ENCODE measurements around the gene RIMS4.

RIMS4 gene

DNA sequence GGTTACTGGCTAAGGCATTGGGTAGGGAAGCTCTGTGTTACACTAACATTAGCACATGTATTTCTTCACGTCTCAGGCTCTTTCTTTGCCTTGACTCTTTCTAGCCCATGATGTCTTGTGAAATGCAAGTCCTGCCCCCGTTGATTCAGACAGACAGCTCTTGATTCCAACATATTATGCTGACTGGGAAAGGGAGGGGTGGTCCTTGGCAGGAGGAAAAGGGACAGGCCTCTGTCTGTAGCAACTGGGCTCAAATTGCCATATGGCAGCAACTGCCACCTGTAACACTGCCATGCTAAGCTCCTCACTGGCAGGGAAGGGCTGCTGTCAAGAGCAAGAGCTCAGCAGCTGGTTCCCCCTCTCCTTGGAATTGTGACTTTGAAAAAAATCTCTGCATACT is 70.4 kb downstream of the RIMS4 start:
- no peak for DNase-seq (ENCODE audit: low read depth)

DNA sequence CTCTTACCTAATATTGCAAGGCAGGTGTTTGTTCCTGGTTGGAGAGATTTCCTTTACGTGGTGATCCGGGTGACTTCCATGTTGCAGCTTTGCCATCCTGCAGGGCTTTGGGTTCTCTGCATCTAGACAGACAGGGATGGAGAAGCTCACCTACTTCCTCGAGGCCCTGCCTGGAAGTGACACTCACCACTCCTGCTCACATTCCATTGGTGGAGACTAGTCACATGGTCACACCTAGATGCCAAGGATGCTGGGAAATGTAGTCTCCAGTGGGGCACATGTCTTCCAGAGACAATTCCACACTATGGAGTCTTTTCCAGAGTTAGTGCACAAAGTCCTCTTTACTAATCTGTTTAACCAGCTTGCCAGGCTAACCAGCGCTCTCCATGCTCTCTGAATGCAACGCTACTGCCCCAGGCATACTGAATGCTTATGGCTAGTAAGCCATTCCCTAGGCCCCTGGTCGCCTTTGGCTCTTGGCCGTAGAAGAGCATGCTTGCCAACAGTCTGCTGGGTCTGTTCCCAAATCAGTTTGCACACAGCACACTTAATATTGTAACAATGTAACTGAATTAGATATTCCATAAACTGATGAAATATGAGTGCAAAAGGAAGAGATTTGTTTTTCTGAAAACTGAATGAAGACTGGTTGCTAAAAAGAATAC is 71.4 kb downstream of the RIMS4 start:
- DNase-seq (ENCODE audit: low read depth) = no peak

DNA sequence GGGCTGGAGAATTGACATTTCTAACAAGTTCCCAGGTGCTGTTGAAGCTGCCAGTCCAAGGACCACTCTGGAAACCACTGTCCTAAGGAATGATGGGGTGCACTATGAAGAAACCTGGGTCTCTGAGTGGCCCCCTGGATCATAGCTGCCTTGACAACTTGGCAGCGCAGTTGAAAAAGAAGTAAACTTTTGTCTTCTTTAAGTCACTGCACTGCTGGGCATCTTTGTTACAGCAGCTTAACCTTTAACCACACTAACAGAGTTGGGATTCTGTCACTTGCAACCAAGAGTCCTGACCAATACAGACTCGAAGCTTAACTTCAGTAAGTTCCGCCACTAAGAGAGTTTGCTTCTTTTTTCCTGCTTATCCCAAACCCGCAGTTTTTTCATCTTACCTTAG is 73.2 kb downstream of the RIMS4 start:
- no peak for DNase-seq (ENCODE audit: low read depth)

DNA sequence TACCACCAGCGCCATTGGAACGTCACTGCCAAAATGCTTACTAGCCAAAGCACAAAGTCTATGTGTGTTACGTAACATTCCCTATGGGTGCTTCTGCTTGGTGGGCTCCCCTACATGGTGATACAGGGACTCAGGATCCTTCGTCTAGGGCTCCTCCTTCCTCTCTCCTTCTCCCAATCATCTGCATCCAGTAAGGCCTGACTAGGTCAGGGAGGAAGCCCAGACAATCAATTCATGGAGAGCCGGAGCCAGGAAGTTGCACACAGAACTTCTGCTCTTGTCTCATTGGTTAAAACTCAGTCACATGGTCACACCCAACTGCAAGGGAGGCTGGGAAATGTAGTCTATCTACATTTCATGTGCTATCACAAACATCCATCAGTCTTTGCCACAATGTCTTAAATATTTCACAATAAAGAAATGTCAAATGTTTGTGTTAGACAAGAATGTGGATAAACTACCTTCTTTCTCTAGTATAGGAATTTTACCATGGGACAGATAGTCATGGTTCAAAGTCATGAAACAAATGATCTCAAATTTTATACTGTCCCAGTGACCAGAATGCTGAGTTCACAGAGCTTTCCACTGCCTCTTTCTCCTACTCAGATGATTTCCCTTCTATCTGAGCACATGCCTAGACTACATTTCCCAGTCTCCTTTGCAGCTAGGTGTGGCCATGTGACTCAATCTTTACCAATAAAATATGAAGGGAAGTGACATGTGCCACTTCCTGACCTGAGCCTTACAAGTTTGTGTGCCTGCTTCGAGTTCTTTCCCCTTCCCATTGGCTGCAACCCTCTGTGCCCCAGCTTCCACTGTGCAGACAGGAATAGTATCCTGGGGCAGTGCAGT is 74.0 kb downstream of the RIMS4 start:
- DNase-seq (ENCODE audit: low read depth) = no peak

DNA sequence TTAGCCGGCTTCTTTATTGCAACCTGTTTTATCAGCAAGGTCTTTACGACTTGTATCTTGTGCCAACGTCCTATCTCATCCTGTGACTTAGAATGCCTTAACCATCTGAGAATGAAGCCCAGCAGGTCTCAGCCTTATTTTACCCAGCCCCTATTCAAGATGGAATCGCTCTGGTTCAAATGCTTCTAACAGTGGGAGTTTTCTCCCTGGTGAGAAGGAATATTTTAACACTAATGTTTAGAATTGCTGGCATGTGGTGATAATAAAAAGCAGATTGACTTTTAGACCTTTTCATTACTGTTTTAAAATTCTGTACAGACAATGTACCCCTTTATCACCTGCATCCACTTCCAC is 74.6 kb downstream of the RIMS4 start:
- DNase-seq (ENCODE audit: low read depth) = no peak

DNA sequence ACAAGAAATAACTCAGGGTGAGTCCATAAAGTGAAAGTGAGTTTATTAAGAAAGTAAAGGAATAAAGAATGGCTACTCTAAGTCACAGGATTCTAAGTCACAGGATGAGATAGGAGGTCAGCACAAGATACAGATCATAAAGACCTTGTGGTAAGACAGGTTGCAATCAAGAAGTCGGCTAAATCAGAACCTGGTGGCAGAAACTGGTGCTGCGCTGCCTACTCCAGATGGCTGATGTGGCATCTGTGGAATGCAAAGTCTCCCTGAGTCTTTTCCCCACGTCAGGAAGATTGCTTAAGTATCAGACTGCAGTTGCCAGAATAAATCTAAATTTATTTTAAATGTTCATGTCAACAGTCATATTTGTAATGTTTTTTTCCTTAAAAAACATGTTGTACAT is 75.4 kb downstream of the RIMS4 start:
- no peak for DNase-seq (ENCODE audit: low read depth)

DNA sequence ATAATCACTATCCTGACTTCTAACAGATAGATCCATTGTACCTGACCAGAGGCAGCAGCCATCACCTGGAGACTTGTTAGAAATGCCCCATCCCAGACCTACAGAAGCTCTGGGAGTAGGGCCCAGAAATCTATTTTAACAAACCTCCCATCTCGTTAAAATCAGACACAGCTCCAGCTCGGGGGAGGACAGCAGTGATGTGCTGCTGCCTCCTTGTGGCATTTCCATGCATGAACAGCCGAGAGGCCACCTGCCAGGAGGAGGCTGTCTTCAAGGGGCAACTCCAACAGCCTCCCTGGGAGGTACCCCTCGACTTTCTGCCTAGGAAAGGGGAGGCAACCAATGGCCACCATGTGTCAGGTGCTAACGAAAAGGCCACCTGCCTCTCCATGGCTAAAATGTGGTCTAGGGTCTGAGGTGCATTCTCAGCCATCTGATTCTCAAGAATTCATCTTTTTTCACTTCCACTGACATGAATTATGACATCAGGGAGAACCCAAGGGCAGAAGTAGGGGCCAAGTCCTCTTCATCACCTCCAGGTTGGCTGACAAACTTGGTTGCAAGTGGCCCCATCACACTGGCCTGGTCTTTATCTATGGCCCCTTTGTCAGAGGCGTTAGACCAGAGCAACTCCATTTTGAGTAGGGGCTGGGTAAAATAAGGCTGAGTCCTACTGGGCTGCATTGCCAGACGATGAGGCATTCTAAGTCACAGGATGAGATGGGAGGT is 76.8 kb downstream of the RIMS4 start:
- DNase-seq (ENCODE audit: low read depth) = peak; percentile 13

DNA sequence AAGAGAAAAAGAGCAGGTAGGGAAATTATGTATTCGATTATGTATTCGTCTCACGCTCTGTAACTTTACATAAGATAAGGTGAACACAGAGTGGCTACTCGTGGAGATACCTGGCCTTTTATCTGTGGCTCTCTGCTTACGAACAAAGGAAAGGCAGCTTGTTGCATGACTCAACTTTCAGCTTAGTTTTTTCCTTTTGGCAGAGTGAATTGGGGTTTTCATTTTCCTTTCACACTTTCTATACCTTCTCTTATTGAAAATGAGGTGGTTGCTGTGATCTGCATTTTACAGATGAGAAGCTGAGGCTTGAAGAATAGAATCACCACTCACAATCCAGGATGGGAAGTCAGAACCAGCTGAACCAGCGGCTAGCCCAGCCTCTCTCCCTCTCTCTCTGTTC is 78.0 kb downstream of the RIMS4 start:
- no peak for DNase-seq (ENCODE audit: low read depth)

DNA sequence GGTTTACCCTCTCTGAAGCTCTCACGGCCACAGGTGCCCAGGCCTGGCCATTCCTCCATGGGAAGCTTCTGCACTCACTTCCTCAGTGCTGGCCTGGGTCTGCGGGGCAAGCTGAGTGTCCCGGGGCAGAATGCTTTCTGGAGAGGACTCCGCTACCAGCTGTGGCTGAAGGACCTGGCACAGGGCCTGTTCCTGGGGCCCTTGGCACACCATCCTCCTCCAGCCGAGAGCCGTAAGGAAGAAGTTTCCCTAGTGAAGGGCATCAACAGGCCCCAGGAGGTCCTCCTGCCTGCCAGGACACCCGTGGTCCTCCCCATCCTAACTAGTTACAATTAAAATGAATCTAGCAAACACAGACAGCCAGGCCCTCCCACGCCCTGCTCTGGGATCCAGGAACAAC is 78.7 kb downstream of the RIMS4 start:
- no peak for DNase-seq (ENCODE audit: low read depth)

DNA sequence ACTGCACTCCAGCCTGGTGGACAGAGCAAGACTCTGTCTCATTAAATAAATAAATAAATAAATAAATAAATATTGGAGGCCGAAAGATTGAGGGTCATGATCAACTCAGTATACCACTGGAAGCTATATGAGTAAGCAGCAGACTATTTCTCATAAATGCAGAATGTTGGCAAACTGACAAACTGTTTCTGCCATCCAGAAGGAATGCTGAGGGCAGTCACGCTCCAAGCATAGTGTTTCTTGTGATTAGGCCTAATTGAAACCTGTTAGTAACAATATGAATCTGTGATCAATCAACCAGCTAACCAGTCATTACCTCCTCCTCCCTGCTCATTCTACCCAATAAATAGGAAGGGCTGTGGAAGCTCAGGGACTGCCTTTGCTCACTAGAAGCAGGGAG is 79.9 kb downstream of the RIMS4 start:
- DNase-seq (ENCODE audit: low read depth) = no peak

DNA sequence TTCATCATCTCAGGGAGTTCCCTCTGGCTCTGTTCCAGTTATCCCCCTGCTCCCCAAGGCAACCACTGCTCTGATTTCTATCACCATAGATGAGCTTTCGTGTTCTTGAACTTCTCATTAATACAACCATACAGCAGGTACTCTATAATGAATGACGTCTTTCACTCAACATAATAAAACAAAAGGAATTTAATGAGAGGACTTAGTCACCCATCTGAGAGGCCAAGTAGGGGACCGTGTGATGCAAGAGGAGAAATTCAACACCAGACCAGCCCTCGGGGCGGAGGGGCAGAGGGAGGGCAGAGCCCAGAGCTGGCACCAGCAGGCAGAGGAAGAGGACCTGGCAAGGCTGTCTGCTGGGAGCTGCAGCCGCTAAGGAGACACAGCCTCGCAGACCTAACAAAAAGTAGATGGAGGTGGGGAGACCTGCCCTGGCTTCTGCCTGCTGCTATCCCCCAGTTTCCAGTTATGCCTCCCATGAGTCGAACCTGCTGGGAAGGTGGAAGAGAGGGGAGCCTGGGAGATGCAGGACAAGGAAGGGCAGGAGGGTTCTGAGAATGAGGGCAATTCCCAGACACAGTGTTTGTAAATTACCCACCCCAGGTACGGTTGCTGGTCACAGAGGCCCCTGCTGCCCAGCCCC is 81.4 kb downstream of the RIMS4 start:
- no peak for DNase-seq (ENCODE audit: low read depth)

DNA sequence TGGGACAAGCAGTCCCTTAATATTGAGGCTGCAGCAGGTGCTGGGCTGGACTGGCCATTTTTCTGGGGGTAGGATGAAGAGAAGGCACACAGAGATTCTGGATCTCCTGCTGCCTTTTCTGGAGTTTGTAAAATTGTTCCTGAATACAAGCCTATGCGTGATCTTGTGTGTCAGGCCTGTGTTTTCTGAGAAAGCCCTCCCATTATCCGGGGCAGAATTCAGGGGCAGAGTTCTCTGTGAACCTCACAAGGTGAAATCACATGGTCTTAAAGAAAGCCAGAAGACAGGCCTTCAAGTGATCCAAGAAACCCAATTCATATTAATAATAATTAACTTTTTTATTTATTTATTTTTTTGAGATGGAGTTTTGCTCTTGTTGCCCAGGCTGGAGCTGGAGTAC is 82.7 kb downstream of the RIMS4 start:
- DNase-seq (ENCODE audit: low read depth) = no peak

DNA sequence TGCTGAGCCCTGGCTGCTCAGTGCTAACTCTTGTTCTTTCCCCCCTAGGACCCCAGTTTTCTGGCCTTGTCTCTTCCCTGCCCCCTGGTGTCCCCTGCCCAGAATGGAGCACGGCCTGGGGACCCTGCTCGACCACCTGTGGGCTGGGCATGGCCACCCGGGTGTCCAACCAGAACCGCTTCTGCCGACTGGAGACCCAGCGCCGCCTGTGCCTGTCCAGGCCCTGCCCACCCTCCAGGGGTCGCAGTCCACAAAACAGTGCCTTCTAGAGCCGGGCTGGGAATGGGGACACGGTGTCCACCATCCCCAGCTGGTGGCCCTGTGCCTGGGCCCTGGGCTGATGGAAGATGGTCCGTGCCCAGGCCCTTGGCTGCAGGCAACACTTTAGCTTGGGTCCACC is 83.3 kb downstream of the RIMS4 start:
- DNase-seq (ENCODE audit: low read depth) = no peak

DNA sequence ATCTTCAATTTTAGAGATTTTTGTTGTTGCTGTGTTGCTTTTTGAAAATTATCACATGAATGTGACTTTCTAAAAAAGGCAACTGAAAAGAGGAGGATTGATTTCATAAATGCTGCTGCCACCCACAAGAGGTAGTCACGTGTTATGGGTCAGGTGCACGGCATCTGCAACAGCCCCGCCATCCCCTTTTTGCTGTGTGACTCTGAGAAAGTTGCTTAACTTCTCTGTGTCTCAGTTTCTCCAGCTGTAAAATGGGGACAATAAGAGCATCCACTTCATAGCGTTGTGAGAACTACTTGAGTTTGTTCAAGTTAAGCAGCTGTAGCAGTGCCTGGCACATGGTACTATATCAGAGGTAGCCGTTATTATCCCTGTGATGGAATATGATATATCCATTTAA is 84.5 kb downstream of the RIMS4 start:
- DNase-seq (ENCODE audit: low read depth) = no peak

DNA sequence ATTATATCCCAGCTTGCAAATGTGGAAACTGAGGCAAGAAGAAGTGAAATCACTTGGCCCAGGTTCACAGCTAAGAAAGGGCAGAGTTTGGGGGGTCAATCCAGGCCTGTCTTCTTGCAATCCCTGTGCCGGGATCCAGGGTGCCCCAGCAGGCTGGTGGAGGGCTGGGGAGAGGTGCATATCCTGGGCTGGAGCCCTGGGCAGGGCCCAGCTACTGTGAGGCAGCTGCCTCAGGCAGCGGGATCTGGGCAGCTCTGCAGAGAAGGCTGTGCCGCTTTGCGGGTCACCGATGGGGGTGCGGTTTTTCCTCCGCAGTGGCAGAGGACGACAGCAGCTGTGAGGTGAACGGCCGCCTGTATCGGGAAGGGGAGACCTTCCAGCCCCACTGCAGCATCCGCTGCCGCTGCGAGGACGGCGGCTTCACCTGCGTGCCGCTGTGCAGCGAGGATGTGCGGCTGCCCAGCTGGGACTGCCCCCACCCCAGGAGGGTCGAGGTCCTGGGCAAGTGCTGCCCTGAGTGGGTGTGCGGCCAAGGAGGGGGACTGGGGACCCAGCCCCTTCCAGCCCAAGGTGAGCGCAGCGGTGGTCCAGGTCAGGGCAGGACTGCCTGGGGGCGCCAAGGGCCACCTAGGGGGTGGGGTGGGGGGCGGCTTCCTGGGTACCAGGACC is 85.8 kb downstream of the RIMS4 start:
- DNase-seq (ENCODE audit: low read depth) = no peak

DNA sequence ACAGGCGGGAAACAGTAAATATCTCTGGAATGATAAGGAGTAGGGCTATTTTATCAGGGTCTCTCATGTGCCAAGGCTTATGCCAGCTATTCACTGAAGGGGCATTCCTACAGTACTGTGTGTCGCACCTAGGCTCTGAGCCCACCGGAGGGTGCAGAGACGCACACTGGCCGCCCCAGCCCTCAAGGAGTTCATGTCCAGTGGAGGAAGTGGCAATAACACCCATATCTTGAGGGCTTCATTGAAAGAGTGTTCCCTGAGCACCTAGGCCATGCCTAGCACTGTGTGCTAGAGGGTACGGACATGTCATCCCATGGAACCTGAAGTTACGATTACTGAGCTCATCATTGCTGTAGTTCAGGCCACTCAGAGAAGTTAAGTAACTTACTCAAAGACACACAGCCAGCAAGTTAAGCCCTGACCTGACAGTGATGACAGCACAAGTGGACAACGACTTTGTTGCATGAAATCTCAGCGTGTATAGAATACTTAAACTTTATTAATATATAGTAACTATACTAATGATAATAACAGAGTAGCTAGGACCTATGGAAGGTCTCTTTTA is 86.5 kb downstream of the RIMS4 start:
- DNase-seq (ENCODE audit: low read depth) = no peak

DNA sequence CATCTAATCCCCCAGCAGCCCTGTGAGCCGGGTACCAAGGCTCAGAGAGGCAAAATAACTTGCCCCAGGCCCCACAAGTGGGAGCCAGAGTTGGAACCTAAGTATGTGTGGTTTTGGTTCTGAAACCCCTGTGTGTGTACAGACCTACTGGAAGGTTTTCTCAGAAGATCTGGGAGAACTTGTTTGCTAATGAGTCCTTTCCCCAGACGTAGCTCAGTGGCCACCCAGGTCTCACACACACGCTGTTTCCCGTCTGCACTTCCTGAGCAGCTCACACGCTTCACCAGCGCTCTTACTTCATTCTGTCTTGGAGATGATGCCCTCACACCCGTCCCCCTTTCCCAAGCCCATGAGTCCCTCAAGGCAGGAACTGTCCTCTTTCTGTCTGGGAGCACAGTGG is 87.0 kb downstream of the RIMS4 start:
- DNase-seq (ENCODE audit: low read depth) = no peak

DNA sequence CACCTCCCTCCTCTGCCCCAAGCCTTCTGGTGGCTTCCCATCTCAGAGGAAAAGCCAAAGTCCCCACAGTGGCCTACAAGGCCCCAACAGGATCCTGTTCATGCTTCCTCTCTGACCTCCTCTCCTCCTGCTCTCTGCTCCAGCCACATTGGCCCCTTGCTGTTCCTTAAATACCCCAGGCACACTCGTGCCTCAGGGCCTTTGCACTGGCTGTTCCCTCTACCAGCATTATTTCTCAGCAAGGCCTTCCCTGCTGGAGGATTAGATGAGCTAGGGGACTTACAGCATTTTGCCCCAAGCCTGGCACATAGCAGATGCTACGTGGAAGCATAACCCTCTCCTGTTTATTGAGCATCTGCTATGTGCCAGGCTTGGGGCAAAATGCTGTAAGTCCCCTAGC is 87.4 kb downstream of the RIMS4 start:
- DNase-seq (ENCODE audit: low read depth) = no peak

DNA sequence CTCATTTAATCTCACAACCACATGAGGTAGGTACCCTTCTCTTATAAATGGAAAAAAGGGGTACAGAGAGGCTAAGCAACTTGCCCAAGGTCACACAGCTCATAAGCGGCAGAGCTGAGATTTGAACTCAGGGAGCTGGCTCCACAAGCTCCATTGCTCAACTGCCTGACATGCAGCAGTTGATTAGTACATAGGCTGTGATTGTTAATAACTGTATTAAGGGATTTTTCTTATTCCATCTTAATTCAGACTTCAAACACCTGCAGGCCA is 88.6 kb downstream of the RIMS4 start:
- DNase-seq (ENCODE audit: low read depth) = no peak

DNA sequence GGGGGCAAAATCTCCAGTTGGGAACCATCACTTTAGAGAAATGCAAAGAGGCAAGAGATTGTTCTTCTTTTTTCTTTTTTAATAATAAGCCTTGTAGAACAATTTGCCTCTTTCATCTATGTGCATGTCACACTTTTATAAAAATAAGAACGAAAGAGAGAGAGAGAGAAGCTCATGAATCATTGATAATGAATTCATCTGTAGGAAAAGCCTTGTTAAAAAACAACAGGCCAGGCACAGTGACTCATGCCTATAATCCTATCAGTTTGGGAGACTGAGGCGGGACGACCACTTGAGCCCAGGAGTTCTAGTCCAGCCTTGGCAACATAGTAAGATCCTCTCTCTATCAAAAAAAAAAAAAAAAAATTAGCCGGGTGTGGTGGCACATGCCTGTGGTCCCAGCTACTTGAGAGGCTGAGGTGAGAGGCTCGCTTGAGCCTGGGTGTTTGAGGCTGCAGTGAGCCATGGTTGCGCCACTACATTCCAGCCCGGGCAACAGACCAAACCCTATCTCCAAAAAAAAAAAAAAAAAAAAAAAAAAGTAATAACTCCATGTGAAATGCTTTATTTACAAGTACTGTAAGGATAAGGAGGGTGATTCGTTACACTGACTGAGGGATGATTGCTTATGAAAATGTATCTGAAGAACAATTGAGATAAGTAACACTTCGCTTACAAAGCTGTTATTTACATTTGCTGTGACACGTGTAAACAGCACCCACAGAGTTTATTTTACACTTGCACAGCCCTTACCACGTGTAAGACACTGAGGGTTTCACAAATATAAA is 89.2 kb downstream of the RIMS4 start:
- DNase-seq (ENCODE audit: low read depth) = no peak

DNA sequence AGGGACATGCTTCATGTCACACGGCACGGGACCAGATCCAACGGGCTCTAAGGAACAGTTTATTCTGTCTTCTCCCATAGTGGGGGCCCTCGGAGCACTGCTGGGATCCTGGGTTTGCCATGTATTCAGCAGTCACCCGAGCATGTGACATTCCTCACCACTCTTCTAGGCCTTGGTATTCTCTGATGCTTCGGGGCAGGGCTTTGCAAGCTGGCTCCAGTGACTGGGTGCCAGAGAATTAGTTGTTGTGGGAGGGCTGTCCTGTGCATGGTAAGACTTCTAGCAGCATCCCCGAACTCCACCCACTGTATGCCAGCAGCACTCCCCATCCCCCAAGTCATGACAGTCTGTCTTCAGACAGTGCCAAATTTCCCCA is 89.7 kb downstream of the RIMS4 start:
- no peak for DNase-seq (ENCODE audit: low read depth)

Data from stimulated activated CD8-positive, alpha-beta memory T cell treated with anti-CD3 and anti-CD28 coated beads, Interleukin-15, amount 100 ng/mL, for 24 hours (primary cell).